ENCODE data around the gene ZNF579. TPM values are rescaled to one million over a fixed set of nuclear protein-coding genes. Genes with fewer than 3 reads are reported as not detected.

ZNF579 gene
- total RNA-seq, 2 donors from 2014 or later: 2.4 to 3.9 TPM

GRCh38 chr19:55594996-55595545 lies 14.4 kb upstream of the ZNF579 start:
- no peak for DNase-seq (ENCODE audit: low spot score)
- H3K36me3 ChIP-seq: peaks cover 12% of the 10 kb centered on the region
- TF ChIP-seq, protein P1, sequence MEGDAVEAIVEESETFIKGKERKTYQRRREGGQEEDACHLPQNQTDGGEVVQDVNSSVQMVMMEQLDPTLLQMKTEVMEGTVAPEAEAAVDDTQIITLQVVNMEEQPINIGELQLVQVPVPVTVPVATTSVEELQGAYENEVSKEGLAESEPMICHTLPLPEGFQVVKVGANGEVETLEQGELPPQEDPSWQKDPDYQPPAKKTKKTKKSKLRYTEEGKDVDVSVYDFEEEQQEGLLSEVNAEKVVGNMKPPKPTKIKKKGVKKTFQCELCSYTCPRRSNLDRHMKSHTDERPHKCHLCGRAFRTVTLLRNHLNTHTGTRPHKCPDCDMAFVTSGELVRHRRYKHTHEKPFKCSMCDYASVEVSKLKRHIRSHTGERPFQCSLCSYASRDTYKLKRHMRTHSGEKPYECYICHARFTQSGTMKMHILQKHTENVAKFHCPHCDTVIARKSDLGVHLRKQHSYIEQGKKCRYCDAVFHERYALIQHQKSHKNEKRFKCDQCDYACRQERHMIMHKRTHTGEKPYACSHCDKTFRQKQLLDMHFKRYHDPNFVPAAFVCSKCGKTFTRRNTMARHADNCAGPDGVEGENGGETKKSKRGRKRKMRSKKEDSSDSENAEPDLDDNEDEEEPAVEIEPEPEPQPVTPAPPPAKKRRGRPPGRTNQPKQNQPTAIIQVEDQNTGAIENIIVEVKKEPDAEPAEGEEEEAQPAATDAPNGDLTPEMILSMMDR (IDR thresholded peaks at IDR 0.05): no peak
- no peak overlapping the region for H3K27ac ChIP-seq
- no peak overlapping the region for H3K4me3 ChIP-seq
- ATAC-seq (ENCODE audit: insufficient number of reproducible peaks, low FRiP score, low read depth): no peak
- H3K27me3 ChIP-seq (replicated peaks; ENCODE audit: insufficient read depth): no peaks in the 10 kb centered on the region
- no peaks in the 10 kb centered on the region for H3K9me3 ChIP-seq
- peaks cover 0 to 8% of the 10 kb centered on the region in 2 donors for H3K4me1 ChIP-seq (ENCODE audit: control insufficient read depth in 1 of 2, low read depth in 2 of 2)

DNA sequence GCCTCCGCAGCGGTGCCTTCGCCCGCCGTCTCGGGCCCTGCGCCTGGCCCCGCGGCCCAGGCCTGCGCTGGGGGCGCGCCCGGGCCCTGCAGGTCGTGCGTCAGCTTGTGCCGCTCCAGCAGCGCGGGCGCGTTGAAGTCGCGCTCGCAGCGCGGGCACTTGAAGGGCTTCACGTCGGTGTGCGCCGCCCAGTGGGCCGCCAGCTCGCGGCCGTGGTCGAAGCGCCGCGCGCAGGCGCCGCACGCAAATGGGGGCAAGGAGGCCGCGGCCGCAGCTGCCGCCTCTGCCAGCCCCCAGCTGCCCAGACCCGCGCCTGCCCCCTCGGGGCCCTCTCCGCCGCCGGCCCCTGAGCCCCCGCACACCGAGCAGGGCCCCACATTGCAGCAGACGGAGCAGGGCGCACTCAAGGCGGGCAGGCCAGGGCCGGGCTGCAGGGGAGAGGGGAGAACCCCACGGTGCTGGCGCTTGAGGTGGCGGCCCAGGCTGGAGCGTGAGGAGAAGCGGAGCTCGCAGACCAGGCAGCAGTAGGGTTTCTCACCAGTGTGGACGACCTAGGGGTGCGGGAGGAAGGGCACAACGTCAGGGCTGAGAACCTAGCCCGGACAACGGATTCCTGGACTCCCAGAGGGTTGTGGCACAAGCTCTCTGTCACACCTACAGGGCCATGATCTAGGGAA lies 12.6 kb upstream of the ZNF579 start:
- no peaks in the 10 kb centered on the region for H3K9me3 ChIP-seq
- H3K36me3 ChIP-seq: peaks cover 12% of the 10 kb centered on the region
- no peak overlapping the region for H3K27ac ChIP-seq
- H3K27me3 ChIP-seq (replicated peaks; ENCODE audit: insufficient read depth): no peaks in the 10 kb centered on the region
- TF ChIP-seq, protein P1 (IDR thresholded peaks at IDR 0.05): no peak
- H3K4me1 ChIP-seq (ENCODE audit: control insufficient read depth in 1 of 2, low read depth in 2 of 2): peaks cover 0 to under 1% of the 10 kb centered on the region in 2 donors
- H3K4me3 ChIP-seq: no peak overlapping the region
- DNase-seq (ENCODE audit: low spot score) (no peak), ATAC-seq (ENCODE audit: insufficient number of reproducible peaks, low FRiP score, low read depth) (no peak)

- Histone ChIP-seq H3K9me3 (no peaks in the 10 kb centered on the region), H3K36me3 (peaks cover 12% of the 10 kb centered on the region), H3K27ac (no peak overlapping the region), H3K4me1 (ENCODE audit: control insufficient read depth in 1 of 2, low read depth in 2 of 2) (no peaks in the 10 kb centered on the region), H3K27me3 (replicated peaks; ENCODE audit: insufficient read depth) (no peaks in the 10 kb centered on the region), H3K4me3 (no peak overlapping the region)
- ATAC-seq (ENCODE audit: insufficient number of reproducible peaks, low FRiP score, low read depth) (no peak), DNase-seq (ENCODE audit: low spot score) (no peak)
- TF ChIP-seq, protein P1 (IDR thresholded peaks at IDR 0.05): no peak
These were observed 11.9 kb upstream of the ZNF579 start for GRCh38 chr19:55592391-55593090.

DNA sequence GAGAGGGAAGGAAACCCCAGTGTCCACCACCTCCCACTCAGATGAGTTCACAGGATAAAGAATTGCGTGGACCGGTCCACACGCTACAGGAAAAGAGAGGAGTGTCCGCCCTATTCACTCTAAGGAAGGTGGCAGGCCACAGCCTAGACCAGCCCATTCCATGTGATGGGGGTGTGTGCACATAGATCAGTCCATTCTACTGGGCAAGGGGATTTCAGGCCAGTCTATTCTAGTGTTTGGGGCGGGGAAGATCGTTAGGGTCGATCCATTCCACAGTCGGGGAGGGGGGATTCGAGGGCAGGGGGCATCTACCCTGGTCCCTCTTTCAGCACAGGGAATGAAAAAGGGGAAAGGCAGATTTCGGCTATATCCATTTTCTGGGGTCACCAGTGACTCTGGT lies 10.9 kb upstream of the ZNF579 start:
- TF ChIP-seq, protein P1 (IDR thresholded peaks at IDR 0.05): no peak
- Histone ChIP-seq H3K9me3 (no peaks in the 10 kb centered on the region), H3K4me1 (ENCODE audit: control insufficient read depth in 1 of 2, low read depth in 2 of 2) (peaks cover 4 to 9% of the 10 kb centered on the region in 2 donors), H3K36me3 (peaks cover 3% of the 10 kb centered on the region), H3K27me3 (replicated peaks; ENCODE audit: insufficient read depth) (no peaks in the 10 kb centered on the region), H3K4me3 (no peak overlapping the region), H3K27ac (no peak overlapping the region)
- ATAC-seq (ENCODE audit: insufficient number of reproducible peaks, low FRiP score, low read depth) (no peak), DNase-seq (ENCODE audit: low spot score) (no peak)

- Histone ChIP-seq H3K4me3 (no peak overlapping the region), H3K9me3 (no peaks in the 10 kb centered on the region), H3K36me3 (no peaks in the 10 kb centered on the region), H3K27me3 (replicated peaks; ENCODE audit: insufficient read depth) (no peaks in the 10 kb centered on the region), H3K27ac (no peak overlapping the region), H3K4me1 (ENCODE audit: control insufficient read depth in 1 of 2, low read depth in 2 of 2) (peaks cover 9 to 15% of the 10 kb centered on the region in 2 donors)
- TF ChIP-seq, protein P1 (IDR thresholded peaks at IDR 0.05): no peak
- ATAC-seq (ENCODE audit: insufficient number of reproducible peaks, low FRiP score, low read depth) (no peak), DNase-seq (ENCODE audit: low spot score) (no peak)
These were observed 10.0 kb upstream of the ZNF579 start for GRCh38 chr19:55590617-55591016.
